ENCODE results near the gene CAPN7.
"Not testable (repeated sequence)": the region's sequence is repeated elsewhere in the genome, so short reads cannot be mapped to it uniquely, and the experiment has no call there.

Gene CAPN7

GRCh38 chr3:15165061-15165460 is 41.0 kb upstream of the CAPN7 start:
- H3K4me3 ChIP-seq (ENCODE audit: low read depth, low read length), result no peak overlapping the region
- TF ChIP-seq CTCF (IDR thresholded peaks at IDR 0.05; ENCODE audit: insufficient read depth, low read depth, low read length, missing control alignments), result no peak
- DNase-seq (ENCODE audit: low read depth), result no peak

GRCh38 chr3:15166391-15166790 is 39.7 kb upstream of the CAPN7 start:
- DNase-seq (ENCODE audit: low read depth); H3K4me3 ChIP-seq (ENCODE audit: low read depth, low read length): not testable (repeated sequence)

GRCh38 chr3:15171096-15171495 is 35.0 kb upstream of the CAPN7 start:
- TF ChIP-seq CTCF (IDR thresholded peaks at IDR 0.05; ENCODE audit: insufficient read depth, low read depth, low read length, missing control alignments), result no peak
- no peak overlapping the region for H3K4me3 ChIP-seq (ENCODE audit: low read depth, low read length)
- DNase-seq (ENCODE audit: low read depth), result peak; percentile 66

- no peak overlapping the region for H3K4me3 ChIP-seq (ENCODE audit: low read depth, low read length)
- DNase-seq (ENCODE audit: low read depth), result no peak
- TF ChIP-seq CTCF (IDR thresholded peaks at IDR 0.05; ENCODE audit: insufficient read depth, low read depth, low read length, missing control alignments), result no peak
Measured at GRCh38 chr3:15172806-15173205, 33.2 kb upstream of the CAPN7 start.

- no peak for TF ChIP-seq CTCF (IDR thresholded peaks at IDR 0.05; ENCODE audit: insufficient read depth, low read depth, low read length, missing control alignments)
- DNase-seq (ENCODE audit: low read depth), result no peak
- H3K4me3 ChIP-seq (ENCODE audit: low read depth, low read length), result no peak overlapping the region
Measured at GRCh38 chr3:15174953-15175352, 31.1 kb upstream of the CAPN7 start.

GRCh38 chr3:15175605-15176004 is 30.4 kb upstream of the CAPN7 start:
- no peak for TF ChIP-seq CTCF (IDR thresholded peaks at IDR 0.05; ENCODE audit: insufficient read depth, low read depth, low read length, missing control alignments)
- no peak for DNase-seq (ENCODE audit: low read depth)

GRCh38 chr3:15180042-15180611 is 25.9 kb upstream of the CAPN7 start:
- H3K4me3 ChIP-seq (ENCODE audit: low read depth, low read length), result peak overlapping the region; percentile 1
- no peak for TF ChIP-seq CTCF (IDR thresholded peaks at IDR 0.05; ENCODE audit: insufficient read depth, low read depth, low read length, missing control alignments)
- peak; percentile 62 for DNase-seq (ENCODE audit: low read depth)

More at GRCh38 chr3:15175605-15176004, 30.4 kb upstream of the CAPN7 start:
- H3K4me3 ChIP-seq (ENCODE audit: low read depth, low read length), result no peak overlapping the region

All from GM12865 (cell line).